Stomach (tissue), 19 donors: ENCODE data around the gene OR7C2. TPM values are rescaled to one million over a fixed set of nuclear protein-coding genes. Genes with fewer than 3 reads are reported as not detected.

Source experiments
- DNase-seq, 2 donors: peaks; one replicate each; pipeline versions ENCODE4 v3.0.0 to v3.0.0-alpha.2; 2013 to 2019
- H3K27ac ChIP-seq, 5 donors: fragments of 200-600 bp in 4 of 5; sonication (generic) in 4 of 5; one replicate each; pipeline ENCODE4 v1.5.1; 2013 to 2019; ENCODE audit warnings: mild to moderate bottlenecking in 1 of 5, moderate library complexity in 1 of 5
- H3K27me3 ChIP-seq, 3 donors: fragments of 200-600 bp; sonication (generic); one replicate each; pipeline ENCODE4 v1.5.1; 2017 to 2019; ENCODE audit warnings: mixed run types in 1 of 3
- H3K36me3 ChIP-seq, 4 donors: fragments of 200-600 bp; sonication (generic); 1 replicate in 3 of 4; 2 replicates in 1 of 4; pipeline ENCODE4 v1.5.1; 2016 to 2019
- H3K4me1 ChIP-seq, 4 donors: fragments of 200-600 bp; sonication (generic); one replicate each; pipeline ENCODE4 v1.5.1; 2016 to 2019
- H3K4me3 ChIP-seq, 4 donors: fragments of 200-600 bp; sonication (generic) in 3 of 4; one replicate each; pipeline ENCODE4 v1.5.1; 2016 to 2019; ENCODE audit warnings: mild to moderate bottlenecking in 1 of 4
- H3K9me3 ChIP-seq, 4 donors: fragments of 200-600 bp; sonication (generic); one replicate each; pipeline ENCODE4 v1.5.1; 2016 to 2019
- CTCF ChIP-seq, 7 experiments: fragments of 450-650 bp in 4 of 7; fragments of 200-600 bp in 3 of 7; sonication (generic) in 3 of 7; IDR thresholded peaks; one replicate each; pipeline ENCODE4 v1.5.1; 2016 to 2019; ENCODE audit warnings: antibody characterized with exemption in 7 of 7, control low read depth in 2 of 7, mild to moderate bottlenecking in 1 of 7
- EP300 ChIP-seq: sonication (generic); formaldehyde crosslinking; IDR thresholded peaks from one replicate; pipeline ENCODE4 v1.6.1; 2017; ENCODE audit warnings: antibody characterized with exemption
- POLR2A ChIP-seq, 4 donors: fragments of 450-650 bp; IDR thresholded peaks; one replicate each; pipeline ENCODE4 v1.6.1; 2016; ENCODE audit warnings: antibody characterized with exemption in 4 of 4, control low read depth in 2 of 4, mild to moderate bottlenecking in 1 of 4, moderate library complexity in 1 of 4
- POLR2AphosphoS5 ChIP-seq, 3 donors: sonication (generic); formaldehyde crosslinking; IDR thresholded peaks; one replicate each; pipeline ENCODE4 v1.6.1; 2016; ENCODE audit warnings: antibody characterized with exemption in 3 of 3
- WGBS, 5 donors: extraction: QIAGEN DNeasy Blood & Tissue Kit in 3 of 5; methylation state at CpG; one replicate each; pipeline versions ENCODE4 v1.1.5 to v1.1.7; 2013 to 2018; 5-methylcytosine and 5-hydroxymethylcytosine counted together
- intact Hi-C: fragments of 100-400 bp; cut with DNase I; formaldehyde crosslinking; loops from one replicate; pipeline ENCODE4 v1.15.1; 2023; ENCODE audit warnings: low total_unique reads
- long read RNA-seq, 10 donors: transcript quantifications; one replicate each; lab custom pipeline, GENCODE V29; 2026
- polyA plus RNA-seq, 3 donors: library from polyadenylated mRNA; stranded (reverse); fragments of 200-250 nt; gene quantifications; one replicate each; pipeline ENCODE4 v1.2.3, GENCODE V29; 2013
- total RNA-seq, 5 donors: library from RNA; depleted of rRNA; stranded (reverse); fragments of >200 nt; gene quantifications; one replicate each; pipeline versions ENCODE4 v1.1.0 to v1.2.3, GENCODE V29; 2014 to 2016
- donor health status: healthy with polysubstance abuse.
- donor health status: Bipolar disorder and iron deficiency.
- donor health status: healthy.

The OR7C2 gene
- total RNA-seq (not detected), polyA plus RNA-seq (not detected)
- long read RNA-seq, donor 1: 0 reads
- long read RNA-seq, donor 2: 0 reads
- long read RNA-seq, donor 3: 0 reads
- long read RNA-seq, donor 4: 0 reads
- long read RNA-seq, donor 5: 0 reads
- long read RNA-seq, donor 6: 0 reads
- long read RNA-seq, donor 7: 0 reads
- long read RNA-seq, donor 8: 0 reads
- long read RNA-seq, donor 9: 0 reads
- long read RNA-seq, donor 10: 0 reads

- DNase-seq: no peak
- Histone ChIP-seq H3K4me1 (no peaks in the 10 kb centered on the region), H3K36me3 (no peaks in the 10 kb centered on the region), H3K9me3 (no peaks in the 10 kb centered on the region), H3K4me3 (no peak within 1 kb of the TSS), H3K27me3 (peaks cover 0 to 9% (median 0%) of the 10 kb centered on the region in 3 donors), H3K27ac (no peak within 1 kb of the TSS)
- intact Hi-C loops: no loop called here
- 84 to 94% (median 86%) methylated on average over 6 of the region's 6 CpGs for WGBS, 5 donors
- TF ChIP-seq CTCF (IDR thresholded peaks at IDR 0.05): no peak
- no peak for TF ChIP-seq POLR2AphosphoS5 (IDR thresholded peaks at IDR 0.05)
- TF ChIP-seq POLR2A (IDR thresholded peaks at IDR 0.05): no peak
- no peak for TF ChIP-seq EP300
Observed at GRCh38 chr19:14941189-14941588, at the start of gene OR7C2. OR7C2 (plus strand) TSS chr19:14941489; CDS start chr19:14941489, 0 bp downstream.

- no peaks in the 10 kb centered on the region for H3K36me3 ChIP-seq
- intact Hi-C loops: no loop called here
- TF ChIP-seq POLR2A (IDR thresholded peaks at IDR 0.05) (no peak), CTCF (IDR thresholded peaks at IDR 0.05) (no peak), POLR2AphosphoS5 (IDR thresholded peaks at IDR 0.05) (no peak), EP300 (no peak)
- 13 to 43% (median 28%) methylated on average over 2 of the region's 2 CpGs for WGBS, 5 donors
- DNase-seq: no peak
- H3K27ac ChIP-seq: no peak overlapping the region
- H3K4me3 ChIP-seq: no peak overlapping the region
- no peaks in the 10 kb centered on the region for H3K9me3 ChIP-seq
- peaks cover 0 to 29% (median 4%) of the 10 kb centered on the region in 3 donors for H3K27me3 ChIP-seq
- H3K4me1 ChIP-seq: no peaks in the 10 kb centered on the region
Observed at GRCh38 chr19:14901675-14902260, 39.5 kb upstream of the OR7C2 start.

GRCh38 chr19:14906711-14907110 lies 34.6 kb upstream of the OR7C2 start:
- TF ChIP-seq EP300: no peak
- TF ChIP-seq CTCF (IDR thresholded peaks at IDR 0.05): no peak
- no peak for TF ChIP-seq POLR2AphosphoS5 (IDR thresholded peaks at IDR 0.05)
- TF ChIP-seq POLR2A (IDR thresholded peaks at IDR 0.05): no peak
- no peak for DNase-seq
- H3K4me3 ChIP-seq: no peak overlapping the region
- no peak overlapping the region for H3K27ac ChIP-seq
- no peaks in the 10 kb centered on the region for H3K9me3 ChIP-seq
- no peaks in the 10 kb centered on the region for H3K4me1 ChIP-seq
- WGBS, 5 donors: 69 to 79% (median 72%) methylated on average over 4 of the region's 4 CpGs
- intact Hi-C loops: no loop called here
- no peaks in the 10 kb centered on the region for H3K36me3 ChIP-seq
- H3K27me3 ChIP-seq: peaks cover 0 to 16% (median 4%) of the 10 kb centered on the region in 3 donors

GRCh38 chr19:14915116-14915515 lies 26.2 kb upstream of the OR7C2 start:
- intact Hi-C loops: no loop called here
- TF ChIP-seq EP300 (no peak), POLR2A (IDR thresholded peaks at IDR 0.05) (no peak), CTCF (IDR thresholded peaks at IDR 0.05) (no peak), POLR2AphosphoS5 (IDR thresholded peaks at IDR 0.05) (no peak)
- H3K4me1 ChIP-seq: no peaks in the 10 kb centered on the region

More at GRCh38 chr19:14915116-14915515, 26.2 kb upstream of the OR7C2 start:
- WGBS, 5 donors: 59 to 68% (median 62%) methylated on average over 6 of the region's 6 CpGs
- DNase-seq: no peak
- Histone ChIP-seq H3K4me3 (no peak overlapping the region), H3K36me3 (no peaks in the 10 kb centered on the region), H3K9me3 (peaks cover 0 to 13% (median 6%) of the 10 kb centered on the region in 4 donors), H3K27ac (no peak overlapping the region), H3K27me3 (peaks cover 0 to 17% (median 0%) of the 10 kb centered on the region in 3 donors)
